ENCODE measurements around the gene CIB4. TPM values are rescaled to one million over a fixed set of nuclear protein-coding genes. Genes with fewer than 3 reads are reported as not detected.

The CIB4 gene
- total and polyA plus RNA-seq, 9 of the 15 experiments (the other 6 are each of a cell fraction or from before 2014, with no cell fraction given) = not detected

DNA sequence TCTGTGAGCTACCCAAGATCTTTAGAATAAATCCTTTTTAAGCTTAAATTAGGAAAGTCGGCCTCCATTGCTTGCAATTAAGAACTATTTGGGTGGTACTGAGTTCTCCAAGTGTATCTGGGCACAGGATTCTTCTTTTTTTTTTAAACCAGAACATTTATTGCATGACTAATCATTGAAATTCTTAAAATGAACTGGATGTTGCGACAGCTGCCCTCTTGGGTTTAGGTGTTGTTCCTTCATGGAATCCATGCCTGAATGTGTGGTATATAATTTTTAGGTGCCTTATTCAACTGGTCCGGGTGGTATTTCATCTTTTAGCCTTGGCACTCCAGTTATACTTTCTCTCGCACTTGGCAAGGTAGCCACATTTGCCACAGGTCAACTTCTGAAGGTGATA is 36.9 kb upstream of the CIB4 start:
- Histone ChIP-seq H3K4me3 (no peak overlapping the region), H4K20me1 (replicated peaks; ENCODE audit: control insufficient read depth, insufficient read depth, low read length) (no peaks in the 10 kb centered on the region), H3K79me2 (ENCODE audit: control insufficient read depth, insufficient read depth, low read length) (no peaks in the 10 kb centered on the region), H3K4me2 (ENCODE audit: insufficient read depth, low read length) (no peak overlapping the region), H3K9me3 (replicated peaks; ENCODE audit: control insufficient read depth, insufficient read depth, low read depth, low read length) (0 out of 2 replicates have a peak, but pooled peaks cover 3% of the 10 kb centered on the region), H3K4me1 (replicated peaks in 1 of 2; ENCODE audit: control insufficient read depth in 2 of 2, insufficient read depth in 2 of 2, low read length in 2 of 2) (no peaks in the 10 kb centered on the region), H3K9ac (ENCODE audit: insufficient read depth in 1 of 2, low read depth in 2 of 2, low read length in 2 of 2) (no peak overlapping the region), H3K36me3 (ENCODE audit: control insufficient read depth, insufficient read depth, low read length) (no peaks in the 10 kb centered on the region), H3K27me3 (ENCODE audit: control insufficient read depth in 2 of 2, insufficient read depth in 2 of 2, low read length in 2 of 2) (peaks cover 8 to 60% of the 10 kb centered on the region in 2 experiments), H3K27ac (ENCODE audit: extremely low read depth, low read depth, low read length) (no peak overlapping the region), H2AFZ (ENCODE audit: low read depth, low read length) (no peak overlapping the region), H3K9me1 (ENCODE audit: control insufficient read depth, insufficient read depth, low read length) (no peaks in the 10 kb centered on the region)
- POLR2A ChIA-PET = interaction anchor here (0.6 to 0.7 kb wide), 2 partner anchors 104 to 252 kb away, joined by 3 read pairs; no protein-coding TSS in a partner anchor
- BruUV-seq (replicated peaks) = no TSS peak
- no peak for ATAC-seq
- 3% methylated on average over 4 of the region's 4 CpGs for WGBS (ENCODE audit: insufficient coverage, low coverage, missing lambda C conversion rate)
- CTCF ChIA-PET (ENCODE audit: low intra/inter-chr PET ratio) = no interaction called here
- in situ Hi-C loops (cut with MboI) (no loop called here), intact Hi-C loops (cut with micrococcal nuclease) (no loop called here)
- DNase-seq (ENCODE audit: extremely low read depth in 1 of 4, low spot score in 3 of 4) = no peak
- no peak for FAIRE-seq
- TF ChIP-seq, protein P1, sequence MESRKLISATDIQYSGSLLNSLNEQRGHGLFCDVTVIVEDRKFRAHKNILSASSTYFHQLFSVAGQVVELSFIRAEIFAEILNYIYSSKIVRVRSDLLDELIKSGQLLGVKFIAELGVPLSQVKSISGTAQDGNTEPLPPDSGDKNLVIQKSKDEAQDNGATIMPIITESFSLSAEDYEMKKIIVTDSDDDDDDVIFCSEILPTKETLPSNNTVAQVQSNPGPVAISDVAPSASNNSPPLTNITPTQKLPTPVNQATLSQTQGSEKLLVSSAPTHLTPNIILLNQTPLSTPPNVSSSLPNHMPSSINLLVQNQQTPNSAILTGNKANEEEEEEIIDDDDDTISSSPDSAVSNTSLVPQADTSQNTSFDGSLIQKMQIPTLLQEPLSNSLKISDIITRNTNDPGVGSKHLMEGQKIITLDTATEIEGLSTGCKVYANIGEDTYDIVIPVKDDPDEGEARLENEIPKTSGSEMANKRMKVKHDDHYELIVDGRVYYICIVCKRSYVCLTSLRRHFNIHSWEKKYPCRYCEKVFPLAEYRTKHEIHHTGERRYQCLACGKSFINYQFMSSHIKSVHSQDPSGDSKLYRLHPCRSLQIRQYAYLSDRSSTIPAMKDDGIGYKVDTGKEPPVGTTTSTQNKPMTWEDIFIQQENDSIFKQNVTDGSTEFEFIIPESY (CRISPR knock-in tag; IDR thresholded peaks at IDR 0.05) = no peak
- TF ChIP-seq ZFP36 (IDR thresholded peaks at IDR 0.05; ENCODE audit: low read depth, low read length, partially characterized antibody) = no peak
- TF ChIP-seq U2AF1 (optimal IDR thresholded peaks at IDR 0.05; ENCODE audit: low read depth, low read length) = no peak
- no peak for TF ChIP-seq GTF3C2 (IDR thresholded peaks at IDR 0.05; ENCODE audit: borderline replicate concordance, extremely low read depth, insufficient read length)
- TF ChIP-seq STAT5B (CRISPR knock-in tag; IDR thresholded peaks at IDR 0.05) = no peak
- TF ChIP-seq RBM39 (optimal IDR thresholded peaks at IDR 0.05; ENCODE audit: low read depth, low read length) = no peak
- TF ChIP-seq NR3C1 (CRISPR knock-in tag; IDR thresholded peaks at IDR 0.05) = no peak
- no peak for TF ChIP-seq TRIM25 (IDR thresholded peaks at IDR 0.05; ENCODE audit: borderline replicate concordance)
- no peak for TF ChIP-seq CBFA2T3 (IDR thresholded peaks at IDR 0.05)
- TF ChIP-seq, protein P2, sequence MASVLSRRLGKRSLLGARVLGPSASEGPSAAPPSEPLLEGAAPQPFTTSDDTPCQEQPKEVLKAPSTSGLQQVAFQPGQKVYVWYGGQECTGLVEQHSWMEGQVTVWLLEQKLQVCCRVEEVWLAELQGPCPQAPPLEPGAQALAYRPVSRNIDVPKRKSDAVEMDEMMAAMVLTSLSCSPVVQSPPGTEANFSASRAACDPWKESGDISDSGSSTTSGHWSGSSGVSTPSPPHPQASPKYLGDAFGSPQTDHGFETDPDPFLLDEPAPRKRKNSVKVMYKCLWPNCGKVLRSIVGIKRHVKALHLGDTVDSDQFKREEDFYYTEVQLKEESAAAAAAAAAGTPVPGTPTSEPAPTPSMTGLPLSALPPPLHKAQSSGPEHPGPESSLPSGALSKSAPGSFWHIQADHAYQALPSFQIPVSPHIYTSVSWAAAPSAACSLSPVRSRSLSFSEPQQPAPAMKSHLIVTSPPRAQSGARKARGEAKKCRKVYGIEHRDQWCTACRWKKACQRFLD (CRISPR knock-in tag; IDR thresholded peaks at IDR 0.05) = no peak
